8988T (cell line): ENCODE results near the gene BMP6.

Experiments
- DNase-seq: peaks from one replicate; pipeline ENCODE4 v3.0.0; 2011

Gene BMP6

DNA sequence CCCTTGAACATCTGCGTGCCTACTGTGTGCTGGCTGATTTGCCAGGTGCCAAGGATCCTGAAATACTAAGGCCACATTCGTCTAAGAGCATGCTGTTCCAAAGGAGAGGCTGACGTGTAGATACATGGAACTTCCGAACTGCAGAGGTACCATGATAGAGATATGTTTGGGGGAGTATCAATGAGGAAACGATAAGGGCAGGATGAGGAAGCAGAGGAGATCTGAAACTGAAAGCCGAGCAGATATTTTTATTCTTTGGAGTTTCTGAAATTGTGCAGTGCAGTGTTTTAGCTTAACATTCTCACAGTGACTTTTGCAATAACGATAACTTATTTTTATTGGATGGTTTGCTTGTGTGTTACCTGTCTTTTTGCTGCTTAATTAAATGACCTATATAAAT is 24.3 kb downstream of the BMP6 start:
- DNase-seq = no peak

DNA sequence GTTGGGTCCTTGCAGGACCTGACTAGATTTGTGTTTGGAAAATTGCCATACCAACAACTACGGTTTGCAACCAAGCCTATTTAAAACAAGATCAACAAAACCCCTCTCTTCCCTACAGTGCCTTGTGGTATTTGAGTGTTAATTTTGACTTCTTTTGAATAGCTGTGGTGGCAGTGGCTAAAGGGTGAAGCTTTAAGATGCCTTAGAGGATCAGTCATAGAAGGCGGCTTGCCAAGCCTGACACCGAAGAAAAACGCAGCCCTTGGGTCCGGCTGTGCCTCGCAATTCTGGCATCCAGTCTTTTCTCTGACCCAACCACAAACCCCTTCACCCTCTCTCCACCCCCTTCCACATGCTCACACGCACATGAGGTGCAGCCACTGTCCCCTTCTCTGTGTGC is 32.6 kb downstream of the BMP6 start:
- no peak for DNase-seq

DNA sequence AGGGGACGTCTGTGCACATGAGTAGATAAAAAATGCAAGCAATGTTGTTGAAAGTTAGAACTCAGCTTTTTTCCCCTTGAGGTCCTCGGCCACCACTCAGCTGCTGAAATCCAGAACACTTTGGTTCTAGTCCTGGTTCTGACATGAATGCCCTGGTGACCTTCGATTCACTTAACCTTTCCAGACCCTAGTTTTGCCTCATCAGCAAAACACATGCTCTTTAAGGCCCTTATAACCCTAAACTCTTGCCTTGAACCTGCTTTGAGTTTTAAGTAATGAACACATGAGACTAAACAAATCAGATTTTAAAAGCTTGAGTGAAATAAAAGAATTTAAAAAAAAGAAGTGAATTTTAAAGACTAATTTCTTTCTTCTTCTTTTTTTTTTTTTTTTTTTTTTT is 33.4 kb downstream of the BMP6 start:
- no peak for DNase-seq

DNA sequence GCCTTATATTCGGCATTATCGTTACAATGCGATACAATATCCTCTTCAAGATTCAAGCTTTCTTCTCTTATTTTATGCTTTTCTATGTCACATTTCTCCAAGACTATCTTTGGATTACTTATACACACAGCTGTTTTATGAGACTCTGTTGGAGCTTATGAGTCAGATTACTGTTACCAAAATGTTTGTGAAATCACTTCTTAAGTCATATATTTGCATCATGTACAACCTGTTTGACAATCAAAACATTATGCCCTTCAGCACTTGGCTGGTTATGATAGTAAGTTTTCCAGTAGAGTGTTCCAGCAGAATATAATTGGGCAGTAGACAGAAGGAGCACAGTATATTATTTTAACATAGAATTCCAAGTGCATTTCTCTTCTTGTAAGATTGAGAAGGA is 35.2 kb downstream of the BMP6 start:
- no peak for DNase-seq

DNA sequence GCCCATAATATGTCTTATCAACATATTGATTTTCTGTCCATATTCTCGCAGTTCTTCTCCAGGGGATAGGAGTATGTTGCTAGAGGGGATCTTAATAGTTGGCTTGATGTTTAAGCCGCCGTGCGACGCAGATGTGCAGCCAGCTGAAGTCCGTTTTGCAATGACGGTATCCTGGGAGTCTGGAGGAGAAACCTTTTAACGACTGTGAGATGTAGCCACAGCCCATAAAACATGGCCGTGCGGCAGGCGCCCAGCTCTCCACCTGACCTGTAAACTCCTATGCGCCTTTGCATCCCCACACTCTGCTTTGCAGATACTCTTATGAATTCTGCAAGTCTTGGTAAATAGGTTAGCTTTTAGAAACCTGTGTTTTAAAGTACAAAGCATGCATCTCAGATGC is 36.9 kb downstream of the BMP6 start:
- DNase-seq = no peak

DNA sequence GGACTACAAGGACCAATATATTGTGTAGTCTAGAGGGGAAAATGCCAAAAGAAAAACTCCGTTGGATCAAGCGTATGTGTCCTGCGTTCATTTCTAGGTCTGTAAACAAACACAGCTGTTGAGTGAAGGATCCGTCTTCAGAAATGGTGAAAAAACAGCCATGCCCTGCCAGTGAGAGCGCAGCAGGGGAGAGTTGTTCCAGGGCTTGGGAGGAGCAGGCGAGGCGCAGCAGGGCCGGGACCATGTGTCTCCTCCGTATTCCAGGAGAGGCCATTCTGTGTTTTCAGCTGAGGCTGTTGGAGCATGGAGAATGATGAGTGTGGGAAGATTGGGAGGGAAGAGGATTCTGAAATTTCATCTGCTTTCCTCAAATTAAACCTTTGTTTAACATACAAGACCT is 38.0 kb downstream of the BMP6 start:
- DNase-seq = no peak

DNA sequence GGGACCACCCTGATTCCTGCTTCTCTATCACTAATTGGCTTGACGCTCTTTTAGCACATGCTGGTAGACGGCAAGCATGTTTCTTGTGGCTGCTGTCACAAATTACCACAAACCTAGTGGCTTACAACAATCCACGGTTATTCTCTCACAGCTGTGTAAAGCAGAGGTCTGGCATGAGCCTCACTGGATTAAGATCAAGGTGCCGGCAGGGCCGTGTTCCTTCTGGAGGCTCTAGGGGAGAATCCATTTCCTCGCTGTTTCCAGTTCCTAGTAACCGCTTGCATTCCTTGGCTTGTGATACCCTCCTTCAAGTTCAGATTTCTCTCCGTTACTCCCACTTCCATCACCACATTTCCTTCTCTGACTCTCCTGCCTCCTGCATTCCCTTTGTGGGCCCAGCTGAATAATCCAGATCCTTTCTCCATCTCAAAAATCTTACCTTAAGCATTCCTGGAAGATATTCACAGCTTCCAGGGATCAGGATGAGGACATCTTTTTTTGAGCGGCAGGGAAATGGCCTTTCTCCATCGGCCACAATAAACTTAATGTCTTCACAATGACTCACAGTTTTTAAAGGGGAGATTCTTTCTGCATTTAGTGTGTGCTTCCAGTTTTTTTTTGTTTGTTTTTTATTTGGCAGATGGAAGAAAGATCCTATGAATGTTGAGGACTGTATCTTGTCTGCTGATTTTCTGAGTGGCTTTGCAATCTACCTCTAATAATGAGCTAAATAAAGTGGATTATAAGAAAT is 39.9 kb downstream of the BMP6 start:
- DNase-seq = no peak

DNA sequence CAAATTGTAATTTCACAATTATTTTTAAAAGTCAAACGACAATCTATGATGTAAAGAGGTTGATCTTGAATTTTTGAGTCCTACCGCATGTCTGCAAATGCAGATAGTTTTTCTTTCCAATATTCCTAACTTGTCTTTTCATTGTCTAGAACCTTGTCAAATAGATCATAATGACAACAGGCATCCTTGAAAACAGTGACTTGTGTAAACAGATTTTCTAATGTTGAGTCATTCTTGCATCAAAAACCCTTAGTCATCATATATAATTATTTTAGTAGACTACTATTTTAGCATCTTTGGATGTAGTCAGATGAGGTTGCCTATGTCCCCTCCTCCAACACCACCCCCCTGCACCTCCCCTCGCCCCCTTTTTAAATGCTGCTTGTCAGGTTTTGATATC is 43.8 kb downstream of the BMP6 start:
- DNase-seq = no peak

DNA sequence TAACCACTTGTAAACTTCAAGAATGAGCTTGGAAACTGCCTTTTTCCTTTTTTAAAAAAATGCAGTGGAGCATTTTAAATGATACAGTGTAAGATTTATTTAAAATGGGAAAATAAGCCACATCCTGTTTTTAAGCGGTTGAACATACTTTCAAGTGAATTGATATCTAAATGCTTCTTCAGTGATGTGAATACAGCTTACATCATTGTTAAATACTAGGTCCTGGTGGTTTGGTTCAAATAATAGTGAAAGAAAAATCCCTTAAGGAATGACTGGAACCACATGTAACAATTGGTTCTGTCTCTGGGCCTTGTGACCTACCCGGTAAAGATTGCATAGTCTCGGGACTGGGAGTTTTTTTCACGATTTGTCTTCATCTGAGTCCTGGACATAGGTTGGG is 44.2 kb downstream of the BMP6 start:
- no peak for DNase-seq

DNA sequence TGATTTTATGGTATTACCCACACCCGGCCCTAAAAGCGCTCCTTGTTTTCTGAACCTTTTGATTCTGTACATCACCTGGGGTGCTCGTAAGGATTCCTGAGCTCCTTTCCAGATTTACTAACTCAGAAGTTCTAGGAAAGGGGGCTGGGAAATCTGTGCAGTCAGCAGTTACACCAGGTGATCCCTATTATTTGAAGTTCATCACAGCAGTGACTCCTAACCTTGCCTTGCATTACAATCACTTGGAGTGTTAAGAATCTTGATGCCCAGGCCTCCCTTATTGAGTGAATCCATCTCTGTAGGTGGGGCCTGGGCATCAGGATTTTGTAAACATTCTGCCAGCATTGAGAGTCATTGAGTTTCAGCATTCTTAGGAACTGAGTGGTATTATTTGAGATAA is 44.7 kb downstream of the BMP6 start:
- DNase-seq = no peak

DNA sequence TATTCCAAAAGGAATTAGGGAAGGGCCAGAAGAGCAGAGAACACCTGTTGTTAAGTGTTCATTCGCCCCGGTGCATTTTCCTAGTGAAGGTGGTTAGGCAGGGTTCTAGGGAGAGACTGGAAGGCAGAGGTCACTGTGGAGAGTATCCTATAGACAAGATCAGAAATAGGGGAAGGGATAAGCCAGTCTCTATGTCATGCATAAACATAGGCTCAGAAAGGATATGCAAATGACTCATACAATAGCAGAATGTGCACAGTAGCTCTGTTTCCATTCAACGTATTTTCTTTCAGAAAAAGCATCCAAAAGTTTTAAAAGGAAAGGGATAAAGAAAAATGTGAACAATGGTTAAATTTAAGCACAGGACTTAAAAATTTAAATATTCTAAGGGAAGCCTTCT is 47.4 kb downstream of the BMP6 start:
- DNase-seq = no peak

DNA sequence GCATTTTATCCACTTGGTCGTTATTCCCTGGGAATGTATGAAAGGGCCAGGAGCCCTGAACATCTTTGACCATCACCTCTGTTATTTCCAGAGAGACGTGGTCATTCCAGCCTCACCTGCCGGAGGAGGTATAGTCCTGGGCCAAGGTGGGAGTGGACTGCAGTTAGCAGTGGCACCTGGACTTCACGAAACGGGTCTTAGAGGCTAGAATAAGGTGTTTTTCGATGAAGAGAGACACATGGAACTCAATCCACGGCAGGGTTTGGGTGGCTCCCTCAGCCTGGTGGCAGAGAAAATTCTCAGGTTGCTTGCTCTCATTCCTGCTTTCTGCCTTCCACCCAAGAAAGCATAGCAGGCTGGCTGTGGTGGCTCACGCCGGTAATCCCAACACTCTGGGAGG is 48.0 kb downstream of the BMP6 start:
- no peak for DNase-seq

DNA sequence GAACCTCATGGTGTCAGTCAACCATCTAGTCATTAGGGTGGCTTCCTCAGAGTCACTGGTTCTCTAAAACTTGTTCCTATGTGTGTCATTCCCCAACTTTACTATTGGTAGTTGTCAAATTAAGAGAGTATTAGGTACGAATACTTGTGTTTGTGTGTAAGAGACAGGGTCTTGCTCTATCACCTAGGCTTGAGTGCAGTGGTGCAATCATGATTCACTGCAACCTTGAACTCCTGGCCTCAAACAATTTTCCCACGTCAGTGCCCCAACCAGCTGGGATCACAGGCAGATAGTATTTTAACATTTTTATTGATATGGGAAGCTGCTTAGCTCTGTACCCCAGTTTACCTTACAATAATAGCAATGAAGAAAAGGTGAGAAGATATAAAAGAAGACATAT is 50.6 kb downstream of the BMP6 start:
- no peak for DNase-seq

DNA sequence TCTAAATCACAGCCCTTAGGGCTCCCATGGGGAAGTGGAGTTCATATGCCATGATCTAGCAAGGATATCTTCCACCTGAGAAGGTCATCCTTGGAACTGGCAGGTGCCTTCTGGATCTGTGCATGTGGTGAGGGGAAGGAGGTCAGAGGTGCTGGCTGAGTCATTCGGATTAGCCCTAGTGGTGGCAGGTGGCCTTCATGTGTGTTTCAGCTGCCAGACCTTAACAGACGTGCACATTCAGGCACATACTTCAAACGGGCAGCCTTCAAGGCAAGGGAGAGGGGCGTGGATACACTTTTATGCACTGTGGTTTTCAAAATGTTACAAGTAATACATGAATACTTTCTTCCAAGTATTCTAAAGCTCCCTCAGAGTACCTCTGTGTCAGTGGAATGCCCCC is 51.2 kb downstream of the BMP6 start:
- DNase-seq = no peak

DNA sequence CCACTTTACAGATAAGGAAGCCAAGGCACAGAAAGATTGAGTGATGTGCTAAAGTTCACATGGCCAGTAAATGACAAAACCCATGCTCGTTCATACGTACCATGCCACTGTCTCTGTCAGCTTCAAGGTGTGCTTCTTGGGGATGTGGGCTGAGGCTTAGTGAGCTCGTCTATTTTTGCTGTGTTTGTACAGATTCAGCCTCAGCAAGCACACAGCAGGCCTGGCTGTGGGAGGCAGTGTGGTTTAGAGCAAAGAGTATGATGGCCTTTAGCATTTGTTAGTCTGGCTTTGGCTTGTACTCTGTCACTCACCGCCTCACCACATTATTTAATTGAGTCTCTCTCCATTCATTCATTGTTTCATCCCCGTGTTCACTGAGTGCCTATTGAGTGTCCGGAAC is 55.3 kb downstream of the BMP6 start:
- DNase-seq = no peak

DNA sequence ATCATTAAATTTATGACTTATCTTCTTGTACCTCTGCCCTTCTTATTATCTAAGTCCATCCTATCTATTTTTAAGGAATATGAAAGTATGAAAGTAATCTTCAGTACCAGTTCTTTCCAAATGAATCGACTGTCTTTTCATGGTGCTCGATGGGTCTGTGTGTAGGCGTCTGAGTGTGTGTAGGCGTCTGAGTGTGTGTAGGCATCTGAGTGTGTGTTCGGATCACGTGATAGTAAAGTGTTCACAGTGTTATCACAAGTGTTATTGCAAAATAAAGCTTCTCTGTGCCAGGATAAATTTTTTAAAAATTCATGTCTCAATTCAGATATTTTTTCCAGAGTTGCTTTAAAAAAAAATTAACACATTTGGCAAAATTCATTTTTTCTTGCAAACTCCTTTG is 58.3 kb downstream of the BMP6 start:
- DNase-seq = no peak

DNA sequence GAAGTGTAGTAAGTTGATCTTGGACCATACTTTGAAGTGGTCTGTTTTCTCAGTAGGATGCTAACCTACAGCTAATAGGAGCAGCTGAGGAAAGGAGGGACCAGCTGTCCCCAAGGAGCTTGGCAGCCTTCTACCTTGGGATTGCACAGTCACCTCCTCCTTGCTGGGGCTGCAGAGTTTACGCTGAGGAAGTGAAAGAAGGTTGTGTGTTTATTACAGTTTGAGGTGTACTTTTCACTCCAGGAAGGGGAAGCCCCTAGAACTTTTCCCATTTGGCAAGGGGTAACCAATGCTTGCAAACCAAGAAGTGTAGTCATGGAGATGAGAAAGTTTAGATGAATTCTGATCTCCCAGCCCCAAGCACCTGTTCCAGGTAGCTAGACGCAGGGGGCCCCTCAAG is 58.8 kb downstream of the BMP6 start:
- DNase-seq = no peak

DNA sequence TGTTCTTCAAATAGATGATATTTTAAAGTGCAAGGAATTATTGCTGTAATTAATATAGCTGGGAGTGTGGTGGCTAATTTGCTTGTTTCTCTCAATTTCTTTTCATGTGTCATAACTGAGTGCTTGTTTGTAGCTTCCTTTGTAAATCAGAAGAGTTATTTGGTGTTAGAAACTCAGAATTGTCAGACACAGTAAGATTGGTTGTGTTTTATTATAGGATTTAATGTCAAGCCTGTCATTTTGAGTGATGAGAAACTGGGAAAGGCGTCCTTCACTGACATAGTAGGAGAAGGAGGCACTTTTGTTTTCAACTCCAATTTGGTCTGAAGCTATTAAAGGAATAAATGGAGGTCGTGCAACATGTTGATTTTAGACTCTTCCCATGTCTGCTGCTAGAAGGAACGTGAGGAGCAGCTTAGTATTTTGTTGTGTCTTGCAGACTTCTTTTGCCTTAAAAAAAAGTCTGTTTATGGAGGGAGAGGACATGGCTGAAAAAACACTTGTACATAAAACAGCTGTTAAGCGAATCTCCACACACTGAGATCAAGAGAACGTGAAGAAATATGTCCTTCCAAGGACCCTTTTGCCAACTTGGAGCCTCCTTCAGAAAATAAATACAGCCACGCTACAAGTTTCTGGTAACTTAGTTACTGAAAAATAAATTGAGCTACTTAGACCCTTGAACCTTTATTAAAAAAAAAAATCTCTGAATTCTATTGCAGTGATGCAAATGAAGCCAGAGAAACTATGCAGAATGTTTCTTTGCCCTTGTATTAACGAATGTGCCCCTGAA is 59.5 kb downstream of the BMP6 start:
- DNase-seq = no peak

DNA sequence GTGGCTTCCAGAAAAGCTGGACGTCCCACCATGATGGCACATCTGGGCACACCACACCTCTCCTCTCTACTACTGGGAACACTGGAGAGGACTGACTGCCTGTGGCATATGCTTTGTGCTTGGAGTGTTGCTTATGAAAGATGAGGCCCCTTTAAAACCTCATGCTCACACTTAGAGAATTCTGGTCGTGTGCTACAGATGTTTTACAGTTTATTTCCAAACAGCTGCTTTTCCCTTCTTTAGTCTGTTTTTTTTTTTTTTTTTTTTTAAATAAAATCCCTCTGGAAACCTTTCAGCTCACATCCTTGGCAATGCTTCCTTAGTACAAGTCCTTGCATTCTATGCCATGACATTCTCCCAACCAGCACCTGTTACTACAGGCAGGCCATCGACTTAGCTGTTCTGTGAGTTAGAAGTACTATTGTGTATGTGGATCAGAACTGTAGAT is 60.3 kb downstream of the BMP6 start:
- DNase-seq = no peak

DNA sequence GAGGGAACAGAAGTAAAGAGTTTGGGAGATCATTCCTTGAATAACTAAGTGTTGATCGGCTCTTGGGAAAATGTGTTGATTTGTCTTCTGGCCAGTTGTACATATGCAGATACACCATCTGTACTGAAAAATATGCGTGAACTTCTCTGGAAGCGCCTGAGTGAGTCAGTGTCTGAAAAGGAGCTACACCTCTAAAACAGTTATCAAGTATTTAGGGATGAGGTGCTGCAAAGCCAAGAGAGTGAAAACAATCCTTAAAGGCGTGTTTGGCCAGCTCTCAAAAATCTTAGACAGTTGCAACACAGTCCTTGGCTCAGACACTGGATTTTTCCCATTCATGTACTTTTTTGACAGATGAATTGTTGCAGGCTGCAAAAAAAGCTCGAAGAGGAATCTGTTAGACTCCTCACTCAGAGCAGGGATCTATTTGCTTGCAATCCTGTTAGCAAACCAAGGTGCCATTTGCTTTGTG is 61.3 kb downstream of the BMP6 start:
- DNase-seq = no peak

DNA sequence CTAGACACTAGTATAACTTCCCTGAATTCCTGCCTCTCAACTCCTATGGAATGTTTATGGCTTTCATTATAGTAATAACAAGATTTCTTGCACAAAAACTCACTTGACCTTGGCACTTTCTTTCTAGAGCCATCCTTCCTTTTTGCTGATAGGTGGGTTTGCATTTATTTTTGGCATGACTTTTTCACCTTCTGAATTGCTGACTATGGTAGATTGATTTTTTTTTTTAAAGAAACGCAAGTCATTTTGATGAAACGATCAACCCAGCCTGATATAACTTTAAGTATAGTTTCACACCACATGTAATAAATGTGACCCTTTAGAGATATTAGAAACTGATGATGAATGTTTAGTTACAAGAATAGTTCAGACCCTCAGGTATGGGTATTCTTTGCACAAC is 61.8 kb downstream of the BMP6 start:
- no peak for DNase-seq

DNA sequence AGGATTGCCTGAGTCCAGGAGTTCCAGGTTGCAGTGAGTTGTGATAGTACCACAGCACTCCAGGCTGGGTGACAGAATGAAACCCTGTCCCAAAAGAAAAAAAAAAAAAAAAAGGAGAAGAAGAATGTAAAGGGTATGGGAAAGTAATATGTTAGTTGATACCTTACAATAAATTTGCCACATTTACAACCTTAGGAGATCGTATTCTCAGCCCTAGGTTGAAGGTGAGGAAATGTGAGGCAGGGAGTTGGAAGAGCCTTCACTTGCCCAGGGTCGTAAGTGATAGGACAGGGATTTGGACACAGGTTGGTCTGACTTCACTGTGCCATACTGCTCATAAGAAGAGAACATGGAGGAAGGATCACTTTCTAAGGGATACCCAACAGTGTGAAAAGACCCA is 68.6 kb downstream of the BMP6 start:
- DNase-seq = no peak

DNA sequence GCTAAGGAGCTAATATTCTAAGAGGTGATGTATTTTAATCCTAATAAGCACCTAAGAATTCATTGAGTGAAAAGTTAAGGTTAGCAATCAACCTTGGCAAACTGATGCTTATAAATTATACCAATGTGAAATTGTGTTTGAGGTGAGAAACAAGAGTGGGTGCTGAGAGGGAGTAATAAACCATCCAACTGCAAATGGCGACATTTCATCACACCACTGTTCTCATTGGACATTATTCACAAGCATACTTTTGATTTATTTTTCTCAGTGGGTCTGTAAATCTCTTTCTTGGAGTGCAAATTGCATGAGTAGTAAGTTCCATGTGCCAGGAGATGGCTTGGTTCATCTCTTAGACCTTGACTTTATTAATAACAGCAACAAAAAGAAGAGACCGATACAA is 71.5 kb downstream of the BMP6 start:
- DNase-seq = no peak

DNA sequence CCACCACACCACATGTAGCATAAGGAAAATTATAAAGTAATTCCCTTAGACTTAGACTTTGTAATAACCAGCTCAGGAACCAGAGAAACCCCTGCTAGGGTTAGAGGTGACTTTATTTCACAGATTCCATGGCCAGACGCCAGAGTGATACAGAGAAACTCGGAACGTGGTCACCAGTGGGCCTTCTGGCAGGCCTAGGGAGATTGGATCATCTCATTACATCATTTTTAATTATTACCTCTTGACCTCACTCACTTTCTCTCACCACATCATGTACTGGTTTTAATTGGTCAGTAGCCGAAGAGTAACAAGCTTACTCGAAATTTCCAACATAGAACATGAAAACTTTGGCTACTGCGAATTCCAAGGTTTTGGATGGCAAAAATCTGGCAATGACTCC is 72.9 kb downstream of the BMP6 start:
- DNase-seq = no peak

DNA sequence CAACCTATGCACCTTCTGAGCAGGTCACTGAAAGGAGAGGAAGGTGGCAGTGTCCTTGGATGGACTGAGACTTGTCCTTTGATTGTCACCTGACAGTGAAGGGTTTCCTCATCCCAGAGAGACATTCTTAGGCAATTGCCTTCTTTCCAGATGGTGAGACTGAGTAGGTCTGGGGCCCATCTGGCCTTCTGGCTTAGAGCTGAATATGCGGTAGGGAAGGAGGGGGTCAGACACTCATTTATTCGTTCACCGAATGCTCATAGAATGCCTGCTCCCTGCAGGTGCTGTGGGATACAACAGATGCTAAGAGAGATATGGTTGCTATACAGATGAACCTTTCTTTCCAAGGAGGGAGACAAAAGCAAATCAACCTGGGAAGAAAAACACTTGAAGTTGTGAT is 76.8 kb downstream of the BMP6 start:
- no peak for DNase-seq
